M059J (cell line): Measurements from ENCODE around the gene MINDY4. TPM values are rescaled to one million over a fixed set of nuclear protein-coding genes. Genes with fewer than 3 reads are reported as not detected.

Experiments used
- DNase-seq: peaks from one replicate; pipeline ENCODE4 v3.0.0-alpha.2; 2012; ENCODE audit warnings: low read depth
- total RNA-seq: library from RNA; depleted of rRNA; stranded (reverse); fragments of >200 nt; shearing (Covaris generic); gene quantifications from 2 replicates; pipeline ENCODE4 v1.2.3, GENCODE V29; 2014; rRNA removed

The MINDY4 gene
- total RNA-seq, 1 experiment from 2014 or later: 1.8 TPM

DNA sequence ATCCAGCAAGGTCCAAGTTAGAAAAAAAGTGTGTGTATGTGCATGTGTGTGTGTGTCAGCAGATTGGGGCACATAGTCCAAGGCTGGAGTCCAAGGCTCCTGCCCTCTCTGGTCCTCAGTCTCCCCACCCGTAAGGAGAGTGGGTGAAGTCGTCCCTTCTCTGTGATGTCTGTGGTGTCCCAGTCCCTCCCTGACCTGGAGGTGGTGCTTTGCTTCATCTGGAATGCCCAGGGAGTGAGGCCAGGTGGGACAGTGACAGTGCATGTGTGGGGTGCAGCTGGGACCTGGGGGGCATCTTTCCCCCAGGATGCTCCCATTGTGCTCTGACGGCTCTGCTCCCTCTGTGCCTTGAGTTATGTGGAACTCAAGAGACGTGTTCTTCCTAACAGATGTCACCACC, 158.5 kb downstream of the MINDY4 start:
- DNase-seq: no peak

DNA sequence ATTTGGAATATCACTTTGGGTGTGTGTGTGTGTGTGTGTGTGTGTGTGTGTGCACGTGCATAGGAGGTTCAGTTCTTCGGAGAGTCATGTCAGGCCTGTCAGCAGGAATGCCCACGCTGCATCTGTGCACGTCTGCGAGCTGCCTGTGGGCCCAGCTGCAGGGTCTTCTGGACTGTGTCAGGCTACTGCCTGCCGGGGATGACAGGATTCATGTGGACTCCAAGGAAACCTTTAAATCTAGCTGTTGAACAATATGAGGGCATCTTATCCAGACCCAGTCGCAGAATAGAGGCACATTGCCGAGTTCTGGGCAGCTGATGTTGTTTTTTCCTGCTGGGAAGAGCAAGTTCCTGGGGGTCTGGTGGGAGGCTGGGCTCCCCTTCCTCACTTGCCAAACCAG, 159.4 kb downstream of the MINDY4 start:
- no peak for DNase-seq

DNA sequence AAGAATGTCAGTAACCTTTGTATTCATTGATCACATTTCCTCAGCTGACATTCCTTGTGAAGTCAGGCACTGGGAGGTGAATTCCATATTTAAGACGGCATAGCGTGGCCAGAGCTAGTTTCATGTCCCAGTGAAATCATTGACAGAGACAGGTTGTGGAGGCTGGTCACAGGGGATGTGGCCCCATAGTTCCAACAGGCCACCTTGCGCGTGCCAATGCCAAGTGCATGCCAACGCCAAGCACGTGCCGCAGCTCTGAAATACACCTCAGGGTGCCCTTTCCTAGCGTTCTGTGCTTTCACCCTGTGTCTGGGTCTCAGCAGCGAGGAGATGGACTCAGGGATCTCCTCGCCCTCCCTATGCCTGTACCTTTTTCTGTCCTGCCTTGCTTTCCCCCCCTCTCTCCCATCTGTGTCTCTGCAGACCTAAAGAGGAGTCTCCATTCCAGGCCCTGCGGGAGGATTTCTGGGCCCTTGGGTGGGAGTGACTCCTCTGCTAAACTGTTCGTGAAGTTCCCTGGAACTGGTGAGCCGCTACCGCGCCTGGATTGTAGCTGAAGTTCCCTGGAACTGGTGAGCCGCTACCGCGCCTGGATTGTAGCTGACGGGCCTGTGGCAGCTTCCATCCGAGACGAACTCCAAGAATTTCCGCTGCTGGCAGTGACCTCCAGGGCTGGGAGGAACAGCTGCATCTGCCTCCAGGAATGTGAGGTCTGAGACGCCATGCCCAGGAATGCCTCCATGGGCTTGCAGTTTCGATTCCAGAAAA, 160.1 kb downstream of the MINDY4 start:
- DNase-seq: no peak

DNA sequence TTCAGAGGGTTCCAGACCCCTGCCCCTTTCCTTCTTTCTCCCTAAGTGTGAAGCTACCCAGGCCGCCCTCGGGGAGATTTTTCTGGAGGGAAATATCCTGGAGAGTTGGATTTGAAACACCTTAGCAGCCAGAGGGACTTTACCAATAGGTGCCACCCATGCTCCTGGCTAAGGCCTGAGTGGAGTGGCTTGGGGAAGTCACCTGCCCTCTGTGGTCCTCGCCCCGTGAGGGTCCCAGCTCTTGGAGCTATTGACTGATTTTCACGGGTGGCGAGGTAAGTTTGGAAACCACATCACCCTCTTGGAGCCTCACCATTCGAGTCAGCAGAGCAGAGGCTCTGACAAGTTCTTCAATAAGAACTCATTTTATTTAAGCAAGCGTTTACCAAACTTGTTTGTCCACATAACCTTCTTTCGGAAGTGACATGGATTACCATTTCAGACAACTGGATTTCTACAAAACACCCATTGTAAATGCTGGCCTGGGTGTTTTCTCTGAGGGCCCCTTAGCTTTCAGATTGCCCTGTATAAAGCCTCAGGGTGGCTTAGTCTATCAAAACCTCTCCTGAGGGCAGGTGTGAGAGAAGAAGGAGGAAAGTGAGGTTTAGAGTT, 160.8 kb downstream of the MINDY4 start:
- no peak for DNase-seq

DNA sequence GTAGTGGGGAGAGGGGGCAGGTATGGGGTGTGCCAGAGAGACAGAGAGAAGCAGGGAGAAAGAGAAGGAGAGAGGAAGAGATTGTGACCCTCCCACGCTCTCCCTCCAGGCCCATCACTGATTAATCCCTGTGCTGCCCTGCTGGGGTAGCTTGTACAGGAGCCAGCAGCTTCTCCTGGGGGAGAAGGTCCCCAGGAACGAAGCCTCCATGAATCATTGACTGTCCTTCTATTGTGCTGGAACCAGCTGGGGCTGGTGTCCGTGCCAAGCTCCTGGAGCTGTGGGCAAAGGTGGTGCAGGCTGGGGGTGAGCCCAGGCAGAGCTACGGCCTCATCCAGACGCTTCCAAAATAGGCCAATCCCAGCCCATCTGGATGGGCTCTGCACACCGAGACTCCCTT, 161.3 kb downstream of the MINDY4 start:
- DNase-seq: no peak

DNA sequence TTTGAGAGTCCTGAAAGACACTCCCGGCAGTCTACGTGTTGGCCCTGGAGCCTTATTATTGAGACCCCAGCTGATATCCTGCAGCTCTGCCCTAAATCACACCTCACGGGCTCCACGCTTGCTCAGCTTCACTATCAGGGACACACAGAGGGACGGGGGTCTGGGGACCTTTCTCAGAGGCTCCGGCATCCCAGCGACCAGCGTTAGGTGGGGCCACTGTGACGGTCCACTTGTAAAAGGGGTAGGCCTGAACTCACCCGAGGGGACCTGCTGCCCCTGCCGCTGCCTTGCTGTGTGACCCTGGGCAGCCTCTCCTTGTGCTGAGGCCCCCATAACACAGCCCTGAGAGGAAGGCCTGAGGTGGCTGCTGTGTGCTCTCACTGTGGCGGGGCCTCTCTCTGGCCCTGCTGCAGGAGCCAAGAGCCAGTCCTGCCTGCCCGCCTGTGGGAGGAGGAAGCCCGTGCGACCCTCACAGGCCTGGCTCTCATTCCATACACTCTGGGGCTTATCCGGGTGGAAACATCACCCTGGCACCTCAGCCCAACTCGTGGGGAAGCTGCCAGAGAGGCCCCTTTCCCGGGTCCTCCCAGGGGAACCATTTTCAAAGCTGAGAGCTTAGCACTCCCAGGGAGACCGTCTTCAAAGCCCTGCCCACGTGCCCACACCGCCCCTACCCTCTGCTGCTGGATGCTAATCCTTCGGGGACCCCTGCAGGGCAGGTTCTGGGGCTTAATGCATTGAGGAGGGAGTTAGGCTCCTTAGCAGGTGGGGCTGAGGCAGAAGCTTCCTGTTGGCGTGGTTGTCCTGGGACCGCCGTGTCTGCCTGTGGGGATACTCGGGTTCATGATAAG, 162.1 kb downstream of the MINDY4 start:
- DNase-seq: no peak

DNA sequence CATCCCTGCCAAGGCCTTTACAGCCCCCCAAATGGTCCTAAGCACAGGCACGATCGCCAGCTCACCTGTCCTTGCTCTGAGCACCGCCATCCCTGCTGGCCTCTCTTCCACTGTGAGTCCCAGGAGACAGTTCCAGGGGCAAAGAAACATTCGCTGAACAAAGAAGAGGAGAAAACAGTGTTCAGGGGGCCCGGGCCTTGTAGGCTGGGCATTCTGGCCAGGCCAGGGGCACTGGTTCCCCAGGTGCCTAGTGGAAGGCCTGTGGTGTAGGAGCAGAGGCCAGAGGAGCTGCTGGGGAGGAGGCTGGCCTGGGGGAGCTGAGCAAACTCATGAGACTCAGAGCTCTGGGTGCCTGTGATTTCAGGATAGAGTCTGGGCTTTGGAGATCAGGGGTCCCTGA, 163.0 kb downstream of the MINDY4 start:
- DNase-seq: no peak

DNA sequence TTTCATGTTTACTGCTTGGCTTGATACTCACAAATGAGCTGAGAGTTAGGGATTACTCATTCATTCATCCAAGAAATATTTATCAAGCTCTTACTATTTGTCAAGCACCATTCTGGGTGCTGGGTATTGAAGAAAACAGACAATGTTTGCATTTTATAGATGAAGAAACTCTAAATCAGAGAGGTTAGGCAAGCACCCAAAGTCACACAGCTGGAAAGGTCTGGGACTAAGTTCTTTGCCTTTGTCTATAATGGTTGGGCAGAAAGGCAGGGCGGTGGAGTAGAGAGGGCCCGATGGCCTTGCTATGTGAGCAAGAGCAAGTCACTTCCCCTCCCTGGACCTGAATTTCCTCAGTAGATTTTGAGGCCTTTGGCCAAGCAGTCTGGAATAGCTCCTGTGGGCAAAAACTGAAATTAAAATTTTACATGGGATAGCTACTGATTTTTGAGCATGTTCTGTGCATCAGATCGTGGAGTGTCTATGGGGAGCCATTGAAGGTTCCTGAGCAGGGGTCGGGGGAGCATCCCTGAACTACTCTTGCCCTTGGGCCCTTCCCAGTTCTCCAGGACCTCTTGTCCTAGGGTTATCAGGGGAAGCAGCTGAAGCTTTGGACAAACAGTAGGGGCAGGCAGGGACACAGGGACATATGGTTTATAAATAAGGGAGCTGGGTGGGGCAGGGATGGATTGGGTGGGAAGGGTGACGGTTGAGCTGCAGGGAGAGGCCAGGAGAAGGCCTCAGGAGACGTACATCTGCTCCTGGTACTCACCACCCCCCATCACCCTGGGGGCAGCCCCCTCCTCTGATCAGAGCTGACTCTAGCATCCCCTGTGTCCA, 163.7 kb downstream of the MINDY4 start:
- DNase-seq: no peak

DNA sequence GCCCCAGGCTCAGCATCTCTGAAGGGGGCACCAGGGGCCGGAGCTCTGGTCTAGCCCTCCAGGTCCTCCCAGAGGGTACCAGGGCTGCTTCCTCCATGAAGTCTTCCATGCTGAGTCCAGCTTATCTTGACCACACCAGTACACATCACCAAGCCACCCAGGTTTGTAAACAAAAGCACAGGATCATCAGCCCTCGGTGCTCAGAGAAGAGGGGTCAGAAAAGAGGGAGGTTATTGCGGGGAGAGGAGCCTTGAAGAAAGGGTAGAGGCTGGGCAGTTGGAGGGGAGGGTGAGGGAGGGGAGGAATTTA, 164.3 kb downstream of the MINDY4 start:
- DNase-seq: no peak

DNA sequence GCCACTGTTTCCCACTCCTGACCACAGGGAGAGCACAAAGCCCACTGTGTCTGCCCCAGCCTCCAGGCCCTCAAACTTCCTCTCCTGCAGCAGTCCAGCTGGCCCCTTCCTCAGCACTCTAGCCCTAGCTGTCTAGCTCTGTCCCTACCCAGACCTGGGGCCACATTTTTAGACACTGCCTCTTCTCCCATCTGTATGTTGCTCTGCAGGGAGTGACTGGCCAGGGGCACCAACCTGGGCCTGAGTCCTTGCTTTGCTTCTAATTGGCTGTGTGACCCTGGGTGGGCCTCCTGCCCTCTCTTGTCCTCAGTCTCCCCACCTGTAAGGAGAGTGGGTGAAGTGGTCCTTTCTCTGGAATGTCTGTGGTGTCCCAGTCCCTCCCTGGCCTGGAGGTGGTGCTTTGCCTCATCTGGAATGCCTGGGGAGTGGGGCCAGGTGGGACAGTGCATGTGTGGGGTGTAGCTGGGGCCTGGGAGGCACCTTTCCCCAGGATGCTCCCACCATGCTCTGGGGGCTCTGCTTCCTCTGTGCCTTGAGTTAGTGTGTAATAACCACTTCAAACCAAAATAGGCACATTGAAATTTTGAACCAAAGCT, 165.5 kb downstream of the MINDY4 start:
- no peak for DNase-seq

DNA sequence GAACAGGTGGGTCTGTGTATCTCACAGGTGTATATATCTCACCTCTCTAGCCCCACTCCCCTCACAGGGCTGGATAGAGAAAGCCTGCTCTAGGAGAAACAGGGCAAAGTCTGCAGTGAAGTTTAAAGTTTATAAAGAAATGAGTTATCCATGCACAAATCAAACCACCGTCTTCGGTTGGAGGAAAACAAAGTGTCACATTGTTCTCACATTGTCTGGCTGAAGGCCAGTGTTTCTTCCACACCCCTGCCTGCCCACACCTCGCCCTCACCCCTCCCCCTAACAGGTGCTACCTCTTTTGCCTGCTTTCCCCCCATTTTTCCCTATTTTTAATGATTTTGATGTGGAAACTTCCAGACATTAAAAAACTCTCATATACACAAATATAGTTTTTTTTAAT, 166.2 kb downstream of the MINDY4 start:
- DNase-seq: no peak

DNA sequence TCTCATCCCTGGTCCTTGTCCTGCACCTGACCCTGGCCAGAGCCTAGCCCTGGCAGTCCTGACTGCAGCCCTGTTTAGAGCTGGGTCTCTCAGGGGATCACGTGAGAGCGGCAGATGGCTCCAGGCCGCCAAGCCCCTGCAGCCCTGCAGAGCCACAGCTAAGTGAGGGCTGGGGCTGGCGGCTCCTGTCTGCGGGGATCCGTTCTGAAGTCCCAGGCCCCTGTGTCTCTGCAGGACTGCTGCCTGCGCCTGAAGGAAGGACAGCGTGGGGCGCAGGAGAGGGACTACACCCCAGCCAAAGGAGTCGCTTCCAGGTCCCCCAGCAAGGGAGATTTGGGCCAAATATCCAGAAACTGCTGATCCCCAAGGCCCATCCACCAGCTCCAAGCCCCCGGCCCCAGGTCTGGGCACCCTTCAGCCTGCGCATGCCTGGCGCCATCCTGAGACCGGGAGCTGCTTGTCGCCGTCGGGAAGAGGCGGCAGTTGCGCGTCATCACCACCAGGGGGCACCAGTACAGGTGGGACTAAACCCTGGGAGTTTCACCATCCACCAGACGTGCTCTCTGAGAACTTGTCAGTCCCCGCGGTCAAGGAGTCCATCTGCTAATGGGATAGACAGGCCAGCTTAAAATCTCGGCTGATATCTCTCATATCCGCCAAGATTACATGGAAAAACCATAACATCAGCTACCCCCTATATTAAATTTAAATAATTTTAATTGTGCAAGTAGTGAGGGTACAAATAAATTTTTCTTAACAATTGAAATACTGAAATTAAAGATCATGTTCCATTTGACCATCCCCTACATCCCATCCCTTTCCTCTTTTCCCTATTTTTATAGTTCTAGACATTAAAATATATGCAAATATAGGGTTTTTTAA, 167.5 kb downstream of the MINDY4 start:
- DNase-seq: peak; percentile 69

DNA sequence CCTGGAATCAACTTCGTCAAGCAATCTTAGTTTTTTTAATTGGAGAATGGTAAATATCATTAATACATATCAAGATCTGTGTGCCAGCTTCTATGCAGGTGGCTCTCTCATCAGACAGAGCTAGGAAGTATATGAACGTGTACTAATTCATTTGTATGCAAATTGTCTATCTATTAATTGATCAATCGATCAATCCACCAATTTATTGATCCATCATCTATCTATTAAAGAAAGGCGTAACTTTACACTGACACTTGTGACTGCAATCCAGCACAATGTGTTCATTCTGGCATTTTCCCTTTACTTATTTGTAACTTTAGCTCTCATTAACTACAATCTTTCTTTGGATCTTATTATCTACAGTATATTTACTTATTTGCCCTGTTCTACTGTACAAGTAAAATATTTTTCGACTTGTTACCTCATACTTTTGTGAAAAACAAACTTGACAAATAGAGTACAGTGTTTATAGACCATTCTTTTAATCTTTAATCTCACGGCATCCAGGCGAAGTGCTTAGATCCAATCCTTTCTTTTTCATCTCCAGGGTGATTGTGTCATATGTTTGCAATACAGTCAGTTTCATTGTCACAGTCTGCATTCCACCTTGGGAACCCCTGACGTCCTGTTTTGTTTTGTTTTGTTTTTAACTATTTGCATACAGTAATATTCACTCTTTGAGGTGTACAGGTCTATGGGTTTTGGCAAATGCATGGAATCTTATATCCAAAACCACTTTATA, 170.5 kb downstream of the MINDY4 start:
- no peak for DNase-seq

Other genes with a start within 250 kb of the MINDY4 start
- 91.7 and 97.2 TPM in 2 replicates for gene GARS1, start 176.5 kb upstream of the MINDY4 start, total RNA-seq
- not detected in 2 replicates for gene CRHR2, start 89.0 kb upstream of the MINDY4 start, total RNA-seq
- 0.22 TPM in 1 of 2 replicates, not detected in the other for gene INMT, start 19.3 kb upstream of the MINDY4 start, total RNA-seq
- 0.62 and 0.74 TPM in 2 replicates for gene AQP1, start 140.4 kb downstream of the MINDY4 start, total RNA-seq
- gene GHRHR, start 192.5 kb downstream of the MINDY4 start, total RNA-seq: not detected in 2 replicates